GM12875 (cell line): Measurements from ENCODE around the gene SERHL2.
"Not testable (repeated sequence)": the region's sequence is repeated elsewhere in the genome, so short reads cannot be mapped to it uniquely, and the experiment has no call there.

Source experiments
- H3K4me3 ChIP-seq: one replicate; pipeline ENCODE4 v1.5.1; 2011; ENCODE audit warnings: low read depth, low read length, control low read depth
- CTCF ChIP-seq: IDR thresholded peaks from 2 replicates; pipeline ENCODE4 v1.5.1; 2011; ENCODE audit warnings: low read depth, mild to moderate bottlenecking, control low read depth, inconsistent platforms, low read length, moderate library complexity, borderline replicate concordance; ENCODE audit not compliant: insufficient read depth

SERHL2 gene

GRCh38 chr22:42564699-42565098 lies 10.9 kb downstream of the SERHL2 start:
- no peak for TF ChIP-seq CTCF
- H3K4me3 ChIP-seq = no peak overlapping the region

GRCh38 chr22:42565956-42566355 lies 12.2 kb downstream of the SERHL2 start:
- TF ChIP-seq CTCF = no peak
- H3K4me3 ChIP-seq = no peak overlapping the region

- not testable (repeated sequence) for H3K4me3 ChIP-seq
These were observed 14.2 kb downstream of the SERHL2 start for GRCh38 chr22:42567950-42568349.

GRCh38 chr22:42570580-42570979 lies 16.8 kb downstream of the SERHL2 start:
- H3K4me3 ChIP-seq = not testable (repeated sequence)

- H3K4me3 ChIP-seq = not testable (repeated sequence)
These were observed 17.3 kb downstream of the SERHL2 start for GRCh38 chr22:42571068-42571467.

GRCh38 chr22:42574046-42574445 lies 20.3 kb downstream of the SERHL2 start:
- H3K4me3 ChIP-seq = not testable (repeated sequence)

- H3K4me3 ChIP-seq = not testable (repeated sequence)
These were observed 20.7 kb downstream of the SERHL2 start for GRCh38 chr22:42574468-42574867.

- not testable (repeated sequence) for H3K4me3 ChIP-seq
These were observed 22.3 kb downstream of the SERHL2 start for GRCh38 chr22:42575996-42576574.

- H3K4me3 ChIP-seq = not testable (repeated sequence)
These were observed 23.4 kb downstream of the SERHL2 start for GRCh38 chr22:42577141-42577540.

- H3K4me3 ChIP-seq = no peak overlapping the region
- TF ChIP-seq CTCF = no peak
These were observed 24.0 kb downstream of the SERHL2 start for GRCh38 chr22:42577623-42578240.

- not testable (repeated sequence) for H3K4me3 ChIP-seq
These were observed 26.3 kb downstream of the SERHL2 start for GRCh38 chr22:42580040-42580439.

- H3K4me3 ChIP-seq = peak overlapping the region; percentile 95
These were observed 27.5 kb downstream of the SERHL2 start for GRCh38 chr22:42581194-42581761.
